Testis (tissue), 3 donors: ENCODE data around the gene KBTBD6. TPM values are rescaled to one million over a fixed set of nuclear protein-coding genes. Genes with fewer than 3 reads are reported as not detected.
"Not testable (repeated sequence)": the region's sequence is repeated elsewhere in the genome, so short reads cannot be mapped to it uniquely, and the experiment has no call there.

Experiments
- DNase-seq: peaks from one replicate; pipeline ENCODE4 v3.0.0-alpha.2; 2019
- H3K27ac ChIP-seq, 2 donors: fragments of 200-600 bp; sonication (generic); one replicate each; pipeline ENCODE4 v1.5.1; 2019
- H3K27me3 ChIP-seq: fragments of 200-600 bp; sonication (generic); one replicate; pipeline ENCODE4 v1.5.1; 2019
- H3K36me3 ChIP-seq: fragments of 200-600 bp; sonication (generic); one replicate; pipeline ENCODE4 v1.5.1; 2017; ENCODE audit warnings: low read depth; ENCODE audit errors: missing control alignments
- H3K4me1 ChIP-seq: fragments of 200-600 bp; sonication (generic); one replicate; pipeline ENCODE4 v1.5.1; 2019
- H3K4me3 ChIP-seq, 2 donors: fragments of 200-600 bp; sonication (generic); one replicate each; pipeline ENCODE4 v1.5.1; 2017 to 2019
- H3K9me3 ChIP-seq: fragments of 200-600 bp; sonication (generic); one replicate; pipeline ENCODE4 v1.5.1; 2017
- CTCF ChIP-seq, 3 experiments: fragments of 450-650 bp in 2 of 3; fragments of 200-600 bp in 1 of 3; sonication (generic) in 1 of 3; IDR thresholded peaks; one replicate each; pipeline ENCODE4 v1.5.1; 2016 to 2019; ENCODE audit warnings: antibody characterized with exemption in 3 of 3, mild to moderate bottlenecking in 2 of 3, moderate library complexity in 1 of 3
- POLR2A ChIP-seq: fragments of 450-650 bp; IDR thresholded peaks from one replicate; pipeline ENCODE4 v1.6.1; 2017; ENCODE audit warnings: antibody characterized with exemption, mild to moderate bottlenecking, moderate library complexity
- WGBS, 2 donors: methylation state at CpG; one replicate each; pipeline ENCODE4 v1.1.5; 2018; 5-methylcytosine and 5-hydroxymethylcytosine counted together
- intact Hi-C: fragments of 100-400 bp; cut with DNase I; formaldehyde crosslinking; loops from one replicate; pipeline ENCODE4 v1.15.1; 2023; ENCODE audit warnings: low total_unique reads
- polyA plus RNA-seq: library from polyadenylated mRNA; stranded (reverse); fragments of 350-450 nt; fragmentation: Illumina TruSeq; extraction: RNeasy Lipid Tissue Mini Kit (QIAGEN cat#74804); gene quantifications from one replicate; pipeline ENCODE4 v1.2.3, GENCODE V29; 2014; ENCODE audit warnings: low read depth, low replicate concordance; ENCODE audit not compliant: insufficient read depth
- total RNA-seq, 2 donors: library from RNA; depleted of rRNA; stranded (reverse); fragments of >200 nt; gene quantifications; one replicate each; pipeline ENCODE4 v1.2.3, GENCODE V29; 2016

KBTBD6 gene
- total and polyA plus RNA-seq, 3 donors from 2014 or later, result 10.6 to 13.9 (median 13.1) TPM

GRCh38 chr13:41137241-41137640 is 4.6 kb upstream of the KBTBD6 start:
- Histone ChIP-seq H3K36me3 (no peaks in the 10 kb centered on the region), H3K27me3 (no peaks in the 10 kb centered on the region), H3K27ac (no peak overlapping the region), H3K9me3 (no peaks in the 10 kb centered on the region), H3K4me1 (peaks cover 5% of the 10 kb centered on the region), H3K4me3 (no peak overlapping the region)
- DNase-seq, result no peak
- intact Hi-C loops, result no loop called here
- 84 to 85% methylated on average over 3 of the region's 3 CpGs for WGBS, 2 donors
- TF ChIP-seq POLR2A (no peak), CTCF (IDR thresholded peaks at IDR 0.05) (no peak)

- TF ChIP-seq CTCF (IDR thresholded peaks at IDR 0.05), result no peak
- TF ChIP-seq POLR2A, result no peak
Observed at GRCh38 chr13:41136396-41137031, 3.9 kb upstream of the KBTBD6 start.

GRCh38 chr13:41133951-41134350 is 1.3 kb upstream of the KBTBD6 start:
- H3K4me1 ChIP-seq, result peaks cover 16% of the 10 kb centered on the region
- no peak overlapping the region for H3K4me3 ChIP-seq
- intact Hi-C loops, result no loop called here
- TF ChIP-seq POLR2A (no peak), CTCF (IDR thresholded peaks at IDR 0.05) (no peak)
- H3K27me3 ChIP-seq, result no peaks in the 10 kb centered on the region
- H3K27ac ChIP-seq, result no peak overlapping the region
- 68 to 83% methylated on average over 6 of the region's 6 CpGs for WGBS, 2 donors
- H3K36me3 ChIP-seq, result no peaks in the 10 kb centered on the region
- H3K9me3 ChIP-seq, result no peaks in the 10 kb centered on the region
- DNase-seq, result no peak

More at GRCh38 chr13:41136396-41137031, 3.9 kb upstream of the KBTBD6 start:
- 89 to 90% methylated on average over 9 of the region's 9 CpGs for WGBS, 2 donors
- Histone ChIP-seq H3K27me3 (no peaks in the 10 kb centered on the region), H3K36me3 (no peaks in the 10 kb centered on the region), H3K9me3 (no peaks in the 10 kb centered on the region), H3K27ac (no peak overlapping the region), H3K4me1 (peaks cover 8% of the 10 kb centered on the region), H3K4me3 (no peak overlapping the region)
- DNase-seq, result no peak
- intact Hi-C loops, result no loop called here

GRCh38 chr13:41131660-41132511 is 716 bp downstream of the KBTBD6 start:
- Histone ChIP-seq H3K4me3 (peak overlapping the region; percentile 73 to 90), H3K27ac (peak overlapping the region; percentile 60 to 85), H3K4me1 (peaks cover 16% of the 10 kb centered on the region)
- H3K27me3 ChIP-seq, DNase-seq, H3K36me3 ChIP-seq, H3K9me3 ChIP-seq, intact Hi-C loops: not testable (repeated sequence)
- WGBS, 2 donors, result 19 to 28% methylated on average over 12 to 48 of the region's 48 CpGs

- not testable (repeated sequence) for H3K4me3 ChIP-seq
- 72 to 80% methylated on average over 4 of the region's 4 CpGs for WGBS, 2 donors
Observed at GRCh38 chr13:41131189-41131588, 1.4 kb downstream of the KBTBD6 start.

More at GRCh38 chr13:41131189-41131588, 1.4 kb downstream of the KBTBD6 start:
- H3K27ac ChIP-seq, DNase-seq, H3K9me3 ChIP-seq, intact Hi-C loops, H3K36me3 ChIP-seq, H3K27me3 ChIP-seq: not testable (repeated sequence)
- peaks cover 16% of the 10 kb centered on the region for H3K4me1 ChIP-seq
